Endometrial microvascular endothelial cells (primary cell): ENCODE results near the gene HBQ1. TPM values are rescaled to one million over a fixed set of nuclear protein-coding genes. Genes with fewer than 3 reads are reported as not detected.
"Not testable (repeated sequence)": the region's sequence is repeated elsewhere in the genome, so short reads cannot be mapped to it uniquely, and the experiment has no call there.

ENCODE experiments used
- in situ Hi-C: cut with HindIII; loops from 2 replicates; pipeline ENCODE4 v1.10.0; 2017; ENCODE audit warnings: low sequenced_read_pairs, low pct_unique_long_range_greater_than_20kb; ENCODE audit errors: inconsistent ontology term
- total RNA-seq: library from RNA; depleted of rRNA; stranded (reverse); fragments of >200 nt; gene quantifications from one replicate; pipeline ENCODE4 v1.2.3, GENCODE V29; 2015; ENCODE audit errors: inconsistent ontology term

HBQ1 gene
- total RNA-seq, 1 donor from 2014 or later: not detected

DNA sequence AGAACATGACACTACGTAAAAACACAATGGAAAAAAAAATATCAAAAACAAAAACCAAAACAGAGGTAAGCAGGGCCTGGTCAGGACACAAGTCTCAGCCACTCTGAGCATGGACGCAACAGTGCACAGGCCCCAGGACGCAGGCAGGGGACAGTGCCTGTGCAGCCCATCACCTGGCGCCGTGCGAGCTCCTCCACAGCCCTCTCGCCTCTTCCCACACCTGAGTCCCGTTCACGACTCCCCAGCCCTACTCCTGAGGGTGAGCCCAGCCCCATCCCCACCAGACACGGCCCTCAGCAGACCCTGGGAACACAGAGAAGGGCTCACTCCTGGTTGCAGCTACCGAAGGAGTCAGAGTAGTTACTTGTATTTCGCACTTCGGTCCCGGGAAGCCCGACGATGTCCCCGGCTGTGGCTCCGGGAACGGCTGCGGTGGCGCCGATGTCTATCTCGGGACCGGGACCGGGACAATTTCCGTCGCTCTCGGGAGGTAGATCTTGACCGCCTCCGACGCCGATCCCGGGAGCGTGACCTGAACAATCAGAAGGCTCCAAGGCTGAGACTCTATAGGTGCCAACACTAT is 9.4 kb downstream of the HBQ1 start:
- in situ Hi-C loops: no loop called here

GRCh38 chr16:191831-192230 is 11.6 kb downstream of the HBQ1 start:
- in situ Hi-C loops: no loop called here

DNA sequence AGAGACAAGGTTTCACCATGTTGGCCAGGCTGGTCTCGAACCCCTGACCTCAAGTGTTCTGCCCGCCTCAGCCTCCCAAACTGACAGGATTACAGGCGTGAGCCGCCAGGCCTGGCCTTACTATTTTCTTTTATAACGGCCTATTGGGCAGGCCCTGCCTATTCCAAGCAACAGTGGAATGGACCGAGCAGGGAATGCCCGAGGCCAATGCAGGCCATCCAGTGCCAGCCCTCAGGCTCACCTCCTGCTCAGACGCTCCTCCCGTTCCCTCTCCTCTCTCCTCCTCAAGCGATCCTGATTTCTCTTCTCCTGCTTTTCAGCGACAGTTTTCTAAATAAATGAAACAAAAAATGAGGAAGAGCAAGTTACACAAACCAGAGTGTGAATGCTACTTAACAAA is 12.4 kb downstream of the HBQ1 start:
- in situ Hi-C loops: no loop called here

DNA sequence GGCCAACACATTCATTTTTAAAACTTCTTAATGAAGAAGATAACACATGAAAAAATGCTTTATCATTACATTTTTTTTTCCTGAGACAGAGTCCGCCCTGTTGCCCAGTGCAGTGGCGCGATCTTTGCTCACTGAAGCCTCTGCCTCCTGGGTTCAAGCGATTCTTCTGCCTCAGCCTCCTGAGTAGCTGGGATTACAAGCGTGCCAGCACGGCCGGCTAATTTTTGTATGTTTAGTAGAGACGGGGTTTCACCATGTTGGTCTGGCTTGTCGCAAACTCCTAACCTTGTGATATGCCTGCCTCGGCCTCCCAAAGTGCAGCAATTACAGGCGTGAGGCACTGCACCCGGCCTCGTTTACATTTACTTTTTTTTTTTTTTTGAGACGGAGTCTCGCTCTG is 13.2 kb downstream of the HBQ1 start:
- in situ Hi-C loops: no loop called here

- in situ Hi-C loops: no loop called here
These were observed 14.3 kb downstream of the HBQ1 start for GRCh38 chr16:194516-194915.

DNA sequence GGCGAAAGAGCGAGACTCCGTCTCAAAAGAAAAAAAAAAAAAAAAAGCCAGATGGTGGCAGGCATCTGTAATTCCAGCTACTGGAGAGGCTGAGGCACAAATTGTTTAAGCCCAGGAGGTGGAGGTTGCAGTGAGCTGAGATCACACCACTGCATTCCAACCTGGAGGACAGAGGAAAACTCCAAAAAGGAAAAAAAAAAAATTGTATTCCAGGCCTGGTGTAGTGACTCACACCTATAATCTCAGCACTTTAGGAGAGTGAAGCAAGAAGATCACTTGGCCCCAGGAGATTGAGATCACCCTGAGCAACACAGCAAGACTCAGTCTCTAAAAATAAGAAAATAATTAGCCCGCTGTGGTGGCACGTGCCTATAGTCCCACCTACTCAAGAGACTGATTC is 20.1 kb downstream of the HBQ1 start:
- in situ Hi-C loops: no loop called here

DNA sequence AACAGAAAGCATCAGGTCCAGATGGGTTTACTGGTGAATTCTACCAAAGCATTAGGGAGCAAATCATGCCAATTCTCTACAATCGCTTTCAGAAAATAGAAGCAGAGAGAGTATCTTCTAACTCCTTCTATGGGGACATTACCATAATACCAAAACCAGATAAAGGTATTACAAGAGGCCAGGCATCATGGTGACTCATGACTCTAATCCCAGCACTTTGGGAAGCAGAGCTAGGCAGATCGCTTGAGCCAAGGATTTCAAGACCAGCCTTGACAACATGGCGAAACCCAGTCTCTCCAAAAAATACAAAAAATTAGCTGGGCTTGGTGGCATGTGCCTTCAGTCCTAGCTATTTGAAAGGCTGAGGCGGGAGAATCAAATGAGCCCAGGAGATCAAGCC is 23.0 kb downstream of the HBQ1 start:
- in situ Hi-C loops: no loop called here

- in situ Hi-C loops: not testable (repeated sequence)
These were observed 23.8 kb downstream of the HBQ1 start for GRCh38 chr16:204046-204445.

DNA sequence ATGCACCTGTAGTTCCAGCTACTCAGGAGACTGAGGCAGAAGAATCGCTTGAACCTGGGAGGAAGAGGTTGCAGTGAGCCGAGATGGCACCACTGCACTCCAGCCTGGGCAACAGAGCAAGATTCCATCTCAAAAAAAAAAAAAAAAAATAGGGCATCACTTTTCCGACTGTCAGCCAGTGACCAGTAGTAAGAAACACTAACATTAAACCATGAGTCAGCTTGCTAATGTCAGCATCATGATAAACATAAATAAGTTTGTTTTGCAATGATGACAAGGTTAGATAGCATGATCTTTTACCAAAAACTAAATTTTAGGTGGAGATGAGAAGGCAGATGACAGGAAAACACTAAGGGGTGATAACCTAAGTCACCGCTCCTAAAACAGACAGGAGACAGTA is 29.1 kb downstream of the HBQ1 start:
- in situ Hi-C loops: not testable (repeated sequence)

DNA sequence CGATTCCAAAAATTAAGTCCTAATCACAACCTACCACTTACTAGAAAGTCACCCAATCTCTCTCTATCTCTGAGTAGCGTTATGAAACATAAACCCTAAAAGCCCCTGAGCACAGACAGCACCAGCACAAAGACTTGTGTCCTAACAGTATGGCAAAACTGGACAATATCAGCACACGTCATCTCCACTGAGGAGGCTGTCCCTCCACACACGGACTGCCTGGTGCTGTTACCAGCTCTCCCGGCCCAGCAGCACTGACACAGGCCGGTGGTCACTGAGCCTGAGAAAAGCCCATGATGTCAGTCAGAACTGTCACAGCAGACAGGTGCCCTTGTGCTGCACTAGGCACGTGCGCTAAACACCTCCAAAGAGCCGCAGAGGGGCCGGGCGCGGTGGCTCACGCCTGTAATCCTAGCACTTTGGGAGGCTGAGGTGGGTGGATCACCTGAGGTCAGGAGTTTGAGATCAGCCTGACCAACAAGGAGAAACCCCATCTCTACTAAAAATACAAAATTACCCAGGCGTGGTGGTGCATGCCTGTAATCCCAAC is 31.4 kb downstream of the HBQ1 start:
- in situ Hi-C loops: not testable (repeated sequence)

DNA sequence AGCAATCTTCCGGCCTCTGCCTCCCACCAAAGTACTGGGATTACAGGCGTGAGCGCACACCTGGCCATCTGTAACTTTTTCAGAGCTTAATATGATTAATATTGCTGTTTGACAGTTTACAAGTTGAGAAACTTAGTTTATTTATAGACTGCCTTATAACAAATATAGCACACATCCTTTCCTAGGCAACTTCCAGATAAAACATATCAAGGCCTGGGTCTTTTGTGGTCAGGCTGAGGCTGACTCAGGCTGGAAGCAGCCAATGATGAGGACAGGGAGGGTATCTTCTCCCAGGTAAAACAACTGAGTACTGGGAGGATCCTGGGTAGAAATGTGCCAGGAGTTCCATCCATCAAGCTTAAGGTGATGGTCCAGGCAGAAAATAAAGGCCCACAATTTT is 32.7 kb downstream of the HBQ1 start:
- in situ Hi-C loops: no loop called here

GRCh38 chr16:220021-220420 is 39.8 kb downstream of the HBQ1 start:
- in situ Hi-C loops: no loop called here

DNA sequence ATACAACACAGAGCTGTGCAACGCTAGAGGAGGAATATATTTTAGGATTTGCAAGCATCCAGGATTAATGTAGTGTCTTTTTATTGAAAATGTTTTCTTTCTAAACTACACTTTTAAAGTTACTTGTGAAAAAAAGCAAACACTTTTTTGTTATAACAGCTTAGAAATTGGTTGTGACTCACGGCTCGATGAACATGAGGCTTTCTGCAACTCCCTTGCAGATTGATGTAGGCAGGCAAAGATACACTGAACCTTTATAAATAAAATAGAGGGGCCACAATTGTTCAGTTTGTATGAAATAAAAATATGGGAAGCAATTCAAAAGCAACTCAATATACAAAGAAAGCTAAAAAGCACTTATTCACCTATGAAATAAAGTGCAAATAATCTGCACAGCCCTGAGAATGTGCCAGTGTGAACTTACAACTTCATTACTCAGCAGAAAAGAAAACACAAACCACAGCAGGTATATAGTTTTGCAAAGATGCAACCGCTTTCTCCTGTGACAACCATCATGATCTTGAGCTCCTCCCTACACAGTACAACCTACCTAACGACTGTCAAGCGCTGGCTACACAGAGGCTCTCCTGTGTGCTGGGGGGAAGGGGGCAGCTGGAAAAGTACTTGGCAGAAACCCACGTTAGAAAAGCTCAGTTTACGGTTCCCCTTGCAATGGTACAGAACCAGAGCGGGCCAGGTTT is 48.0 kb downstream of the HBQ1 start:
- in situ Hi-C loops: no loop called here

DNA sequence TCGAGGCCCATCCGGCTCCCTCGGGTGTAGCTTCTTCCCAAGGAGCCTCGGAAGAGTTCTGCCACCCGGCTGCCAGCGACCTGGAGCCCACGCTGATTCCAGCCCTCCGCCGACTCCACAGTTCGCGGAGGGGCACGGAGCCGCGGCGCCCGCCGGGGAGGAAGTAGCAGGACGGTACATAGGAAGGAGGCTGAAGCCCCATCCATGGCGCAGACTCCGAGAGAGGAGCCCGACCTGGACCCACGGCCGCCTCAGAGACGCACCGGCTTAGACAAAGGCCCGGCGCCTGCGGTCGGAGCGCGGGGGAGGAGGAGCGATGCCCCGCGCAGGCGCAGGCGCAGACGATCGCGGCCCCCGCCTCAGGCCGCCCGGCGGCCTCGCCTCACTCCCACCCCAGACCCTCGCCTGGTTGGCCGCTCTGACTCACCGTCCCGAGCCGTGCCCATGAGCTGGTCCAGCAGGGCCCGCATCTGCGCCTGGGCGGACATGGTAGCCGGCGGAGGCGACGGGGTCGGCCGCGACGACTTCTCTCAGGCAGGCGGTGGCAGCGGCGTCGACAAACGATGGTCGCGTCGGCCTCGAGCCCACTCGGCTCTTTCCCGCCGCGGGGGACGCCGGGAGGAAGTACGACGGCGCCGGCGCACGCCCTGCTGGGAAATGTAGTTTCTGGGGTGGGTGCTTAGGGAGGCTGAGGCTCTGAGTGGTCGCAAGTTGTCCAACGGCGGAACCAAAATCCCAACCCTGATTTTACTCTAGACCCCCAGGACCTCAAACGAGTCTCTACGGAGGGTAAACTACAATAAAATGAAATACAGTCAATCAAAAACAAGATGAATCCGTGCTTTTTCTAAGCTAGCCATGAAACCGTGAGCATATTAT is 48.8 kb downstream of the HBQ1 start, which contains the start of gene LUC7L:
Gene LUC7L (minus strand): TSS at position 598 of the 879 bp plus-strand sequence. CDS start 110 bp downstream, at position 488.
- in situ Hi-C loops: no loop called here

DNA sequence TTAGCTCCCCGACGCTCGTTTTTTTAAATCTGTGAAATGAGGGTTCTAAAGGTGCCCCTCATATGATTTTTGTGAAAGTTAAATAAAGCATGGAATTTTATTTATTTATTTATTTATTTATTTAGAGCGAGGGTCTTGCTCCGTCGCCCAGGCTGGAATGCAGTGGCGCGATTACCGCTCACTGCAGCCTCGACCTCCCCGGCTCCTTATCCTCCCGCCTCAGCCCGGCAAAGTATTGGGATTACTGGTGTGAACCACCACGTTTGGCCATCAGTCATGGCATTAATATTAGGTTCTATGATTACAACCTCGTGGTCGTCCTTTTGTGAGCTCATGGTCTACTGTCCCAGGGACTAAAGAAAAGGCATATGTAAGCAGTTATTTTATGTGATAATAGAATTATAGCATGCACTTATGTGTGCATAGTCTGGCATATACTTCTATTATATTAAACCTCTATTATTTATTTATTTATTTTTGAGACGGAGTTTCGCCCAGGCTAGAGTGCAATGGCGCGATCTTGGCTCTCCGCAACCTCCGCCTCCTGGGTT is 49.5 kb downstream of the HBQ1 start:
- in situ Hi-C loops: no loop called here

DNA sequence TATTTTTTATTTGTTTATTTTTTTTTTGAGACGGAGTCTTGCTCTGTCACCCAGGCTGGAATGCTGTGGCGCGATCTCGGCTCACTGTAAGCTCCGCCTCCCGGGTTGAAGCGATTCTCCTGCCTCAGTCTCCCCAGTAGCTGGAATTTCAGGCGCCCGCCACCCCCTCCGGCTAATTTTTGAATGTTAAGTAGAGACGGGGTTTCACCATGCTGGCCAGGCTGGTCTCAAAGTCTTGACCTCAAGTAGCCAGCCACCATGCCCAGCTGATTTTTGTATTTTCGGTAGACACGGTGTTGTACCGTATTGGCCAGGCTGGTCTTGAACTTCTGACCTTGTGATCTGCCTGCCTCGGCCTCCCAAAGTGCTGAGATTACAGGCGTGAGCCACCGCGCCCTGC is 50.1 kb downstream of the HBQ1 start:
- in situ Hi-C loops: not testable (repeated sequence)
